CD4-positive, alpha-beta memory T cell (primary cell): ENCODE data around the gene LRFN2. TPM values are rescaled to one million over a fixed set of nuclear protein-coding genes. Genes with fewer than 3 reads are reported as not detected.

ENCODE experiments used
- CTCF ChIA-PET: fragments of 350-600 bp; sonication (Branson Sonifier 250); formaldehyde crosslinking; loops from one replicate; lab custom pipeline; 2021; ENCODE audit warnings: inconsistent platforms; ENCODE audit not compliant: partially characterized antibody; lab: Charles Lee
- POLR2A ChIA-PET: fragments of 350-600 bp; sonication (Branson Sonifier 250); formaldehyde crosslinking; loops from one replicate; lab custom pipeline; 2021; ENCODE audit not compliant: partially characterized antibody; lab: Charles Lee
- DNase-seq, 5 donors: peaks; one replicate each; pipeline versions ENCODE4 v3.0.0 to v3.0.0-alpha.2; 2020 to 2022; ENCODE audit warnings: mixed read lengths in 1 of 5
- H3K27ac ChIP-seq: one replicate; pipeline ENCODE4 v1.7.0; 2013; ENCODE audit warnings: low read depth, low read length
- H3K27me3 ChIP-seq: 2 replicates; pipeline ENCODE4 v1.7.0; 2013; ENCODE audit warnings: mild to moderate bottlenecking, low read length, moderate library complexity; ENCODE audit not compliant: insufficient read depth
- H3K36me3 ChIP-seq: 2 replicates; pipeline ENCODE4 v1.7.0; 2013; ENCODE audit warnings: mild to moderate bottlenecking, low read length, moderate library complexity; ENCODE audit not compliant: insufficient read depth
- H3K4me1 ChIP-seq: 2 replicates; pipeline ENCODE4 v1.7.0; 2013; ENCODE audit warnings: mild to moderate bottlenecking, low read length, moderate library complexity; ENCODE audit not compliant: insufficient read depth
- H3K4me3 ChIP-seq, 2 donors: one replicate each; pipeline ENCODE4 v1.7.0; 2013; ENCODE audit warnings: low read length in 2 of 2, mild to moderate bottlenecking in 1 of 2
- H3K9me3 ChIP-seq, 2 donors: one replicate each; pipeline ENCODE4 v1.7.0; 2013; ENCODE audit warnings: low read length in 2 of 2, control low read depth in 1 of 2; ENCODE audit not compliant: control insufficient read depth in 1 of 2
- H3K27ac Mint-ChIP-seq, 7 donors: one replicate each; pipeline ENCODE4 v1.8.0; 2020 to 2021; ENCODE audit warnings: mixed read lengths in 7 of 7, mild to moderate bottlenecking in 6 of 7, inconsistent platforms in 3 of 7, moderate library complexity in 3 of 7
- H3K27me3 Mint-ChIP-seq, 2 donors: one replicate each; pipeline ENCODE4 v1.8.0; 2020 to 2021; ENCODE audit warnings: mixed read lengths in 2 of 2
- H3K36me3 Mint-ChIP-seq, 2 donors: one replicate each; pipeline ENCODE4 v1.8.0; 2020 to 2021; ENCODE audit warnings: mixed read lengths in 2 of 2, inconsistent platforms in 1 of 2, mild to moderate bottlenecking in 1 of 2
- H3K4me1 Mint-ChIP-seq, 4 donors: one replicate each; pipeline ENCODE4 v1.8.0; 2020 to 2021; ENCODE audit warnings: mixed read lengths in 4 of 4, mild to moderate bottlenecking in 1 of 4
- H3K4me3 Mint-ChIP-seq, 8 donors: one replicate each; pipeline ENCODE4 v1.8.0; 2020 to 2021; ENCODE audit warnings: mixed read lengths in 8 of 8, mild to moderate bottlenecking in 7 of 8, moderate library complexity in 6 of 8, inconsistent platforms in 3 of 8
- H3K9me3 Mint-ChIP-seq, 8 donors: one replicate each; pipeline ENCODE4 v1.8.0; 2020 to 2021; ENCODE audit warnings: mixed read lengths in 8 of 8, mild to moderate bottlenecking in 5 of 8, inconsistent platforms in 3 of 8, moderate library complexity in 1 of 8
- intact Hi-C: fragments of 100-400 bp; cut with micrococcal nuclease; formaldehyde crosslinking; loops from one replicate; pipeline ENCODE4 v1.15.1; 2023
- polyA plus RNA-seq, 2 donors: library from polyadenylated mRNA; unstranded; fragments of 300-500 nt; fragmentation: Illumina TruSeq; gene quantifications; one replicate each; pipeline ENCODE4 v1.2.3, GENCODE V29; 2021
- total RNA-seq, 2 experiments: library from RNA; stranded (reverse); gene quantifications; one replicate each; pipeline ENCODE4 v1.2.3, GENCODE V29; 2021

The LRFN2 gene
- total and polyA plus RNA-seq, 4 experiments from 2014 or later, result 0.17 TPM; not detected in 3

DNA sequence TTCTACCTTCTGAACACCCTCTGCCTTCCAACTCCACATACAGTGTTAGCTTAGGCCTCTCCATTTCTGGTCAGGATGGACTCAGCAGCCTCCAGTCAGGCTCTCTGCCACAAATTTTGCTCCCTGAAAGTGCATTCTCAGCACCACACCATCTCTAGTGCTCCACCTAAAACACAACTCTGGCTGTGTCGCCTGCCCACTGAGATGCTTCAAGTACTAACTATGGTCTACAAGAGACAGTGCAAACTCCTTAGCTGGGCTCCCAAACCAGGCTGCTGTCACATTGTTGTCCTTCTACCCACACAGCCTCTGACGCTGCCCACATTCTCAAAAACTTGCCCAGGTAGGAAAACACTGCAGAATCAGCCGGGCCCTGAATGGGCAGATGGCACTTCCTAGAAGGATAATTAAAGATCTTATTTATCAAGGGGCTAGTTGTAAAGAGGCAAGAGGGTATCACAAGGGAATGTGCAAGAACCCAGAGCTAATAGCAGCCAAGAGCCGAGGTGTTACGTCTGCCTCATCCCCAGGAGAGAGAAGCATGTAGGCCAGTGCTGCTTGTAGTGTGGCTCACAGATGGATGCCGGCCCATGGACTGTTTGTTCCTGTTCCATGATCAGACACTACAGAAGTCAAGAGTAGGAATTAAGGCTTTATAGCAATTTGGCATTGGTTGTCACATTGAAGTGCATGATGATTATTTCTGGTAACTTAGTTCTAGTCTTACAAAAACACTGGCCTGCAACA, 189.7 kb downstream of the LRFN2 start:
- ChIA-PET POLR2A (no interaction called here), CTCF (no interaction called here)
- Mint-ChIP-seq H3K27ac (no peak overlapping the region), H3K36me3 (no peaks in the 10 kb centered on the region), H3K27me3 (peaks cover 0 to 3% of the 10 kb centered on the region in 2 donors), H3K4me3 (no peak overlapping the region), H3K4me1 (no peaks in the 10 kb centered on the region), H3K9me3 (peaks cover 0 to 1% (median 0%) of the 10 kb centered on the region in 8 donors)
- H3K36me3 ChIP-seq, result no peaks in the 10 kb centered on the region
- no peaks in the 10 kb centered on the region for H3K4me1 ChIP-seq
- intact Hi-C loops, result no loop called here
- H3K27me3 ChIP-seq, result no peaks in the 10 kb centered on the region
- no peak for DNase-seq
- no peaks in the 10 kb centered on the region for H3K9me3 ChIP-seq
- H3K4me3 ChIP-seq, result no peak overlapping the region
- H3K27ac ChIP-seq, result no peak overlapping the region

GRCh38 chr6:40395698-40396076, 191.5 kb downstream of the LRFN2 start:
- Histone ChIP-seq H3K27ac (no peak overlapping the region), H3K4me1 (peaks cover 12% of the 10 kb centered on the region), H3K27me3 (no peaks in the 10 kb centered on the region), H3K36me3 (no peaks in the 10 kb centered on the region), H3K9me3 (no peaks in the 10 kb centered on the region), H3K4me3 (no peak overlapping the region)
- no peak for DNase-seq
- Mint-ChIP-seq H3K36me3 (no peaks in the 10 kb centered on the region), H3K9me3 (peaks cover 0 to 1% (median 0%) of the 10 kb centered on the region in 8 donors), H3K4me1 (peaks cover 0 to 5% (median 0%) of the 10 kb centered on the region in 4 donors), H3K27me3 (peaks cover 0 to 3% of the 10 kb centered on the region in 2 donors), H3K27ac (no peak overlapping the region), H3K4me3 (no peak overlapping the region)
- intact Hi-C loops, result no loop called here
- ChIA-PET CTCF (no interaction called here), POLR2A (no interaction called here)

DNA sequence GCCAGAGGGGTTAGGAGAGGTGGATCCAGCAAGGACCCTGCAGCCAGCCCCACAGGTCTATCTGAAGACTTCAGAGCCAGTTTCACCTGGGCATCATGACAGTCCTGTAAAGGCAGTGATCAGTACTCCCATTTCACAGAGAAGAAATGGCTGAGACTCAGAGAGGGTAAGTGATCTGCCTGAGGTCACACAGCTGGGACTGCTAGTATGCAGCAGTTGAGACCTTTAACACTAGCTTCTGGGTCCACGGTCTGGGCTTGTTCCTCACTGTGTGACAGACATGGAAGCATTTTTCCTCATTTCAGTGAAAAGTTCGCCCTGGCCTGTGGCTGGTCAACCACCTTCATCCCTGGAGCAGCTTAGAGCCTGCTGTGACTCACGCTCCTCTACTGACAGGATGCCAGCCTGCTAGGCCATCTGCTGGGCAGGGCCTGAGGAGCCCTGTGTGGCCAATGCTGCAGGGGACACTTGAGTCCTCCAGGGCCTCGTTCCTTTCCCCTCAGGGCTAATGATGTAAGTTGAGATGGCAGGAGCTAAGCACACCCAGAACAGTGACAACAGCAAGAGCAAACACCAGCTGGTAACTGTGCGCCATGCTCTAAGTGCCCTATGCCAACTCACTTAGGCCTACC, 192.0 kb downstream of the LRFN2 start:
- no peak overlapping the region for H3K4me3 Mint-ChIP-seq
- H3K27me3 ChIP-seq, result no peaks in the 10 kb centered on the region
- H3K27ac Mint-ChIP-seq, result no peak overlapping the region
- POLR2A ChIA-PET, result no interaction called here
- H3K27ac ChIP-seq, result no peak overlapping the region
- CTCF ChIA-PET, result no interaction called here
- no peak overlapping the region for H3K4me3 ChIP-seq
- H3K4me1 ChIP-seq, result peaks cover 17% of the 10 kb centered on the region
- no peaks in the 10 kb centered on the region for H3K36me3 ChIP-seq
- H3K36me3 Mint-ChIP-seq, result no peaks in the 10 kb centered on the region
- intact Hi-C loops, result no loop called here
- no peak for DNase-seq
- H3K9me3 ChIP-seq, result no peaks in the 10 kb centered on the region
- peaks cover 0 to 5% (median 0%) of the 10 kb centered on the region in 4 donors for H3K4me1 Mint-ChIP-seq
- peaks cover 0 to 1% (median 0%) of the 10 kb centered on the region in 8 donors for H3K9me3 Mint-ChIP-seq
- peaks cover 0 to 3% of the 10 kb centered on the region in 2 donors for H3K27me3 Mint-ChIP-seq

DNA sequence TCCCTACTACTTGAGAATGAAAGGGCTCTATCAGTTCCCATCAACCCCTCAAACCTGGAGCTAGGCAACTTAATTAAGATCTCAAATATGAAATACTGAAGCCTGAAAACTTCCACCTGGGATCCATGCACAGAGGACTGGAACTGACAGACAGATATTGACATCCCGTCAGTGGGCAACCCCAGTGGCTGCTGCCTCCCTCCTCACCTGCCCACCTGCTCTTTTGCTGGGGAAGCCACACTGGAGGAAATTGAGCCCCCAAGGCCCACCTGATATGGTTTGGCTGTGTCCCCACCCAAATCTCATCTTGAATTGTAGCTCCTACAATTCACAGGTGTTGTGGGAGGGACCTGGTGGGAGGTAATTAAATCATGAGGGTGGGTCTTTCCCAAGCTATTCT, 192.8 kb downstream of the LRFN2 start:
- H3K27ac Mint-ChIP-seq, result peak overlapping the region in 1 of 7 donors; percentile 20
- H3K9me3 Mint-ChIP-seq, result peaks cover 0 to 7% (median 0%) of the 10 kb centered on the region in 8 donors
- DNase-seq, result no peak
- H3K4me1 Mint-ChIP-seq, result peaks cover 0 to 8% (median 5%) of the 10 kb centered on the region in 4 donors
- H3K27me3 Mint-ChIP-seq, result peaks cover 5% of the 10 kb centered on the region in 2 donors
- Histone ChIP-seq H3K36me3 (no peaks in the 10 kb centered on the region), H3K4me3 (no peak overlapping the region), H3K27ac (no peak overlapping the region), H3K27me3 (no peaks in the 10 kb centered on the region), H3K4me1 (peaks cover 24% of the 10 kb centered on the region), H3K9me3 (no peaks in the 10 kb centered on the region)
- intact Hi-C loops, result no loop called here
- POLR2A ChIA-PET, result no interaction called here
- no peaks in the 10 kb centered on the region for H3K36me3 Mint-ChIP-seq
- CTCF ChIA-PET, result no interaction called here
- no peak overlapping the region for H3K4me3 Mint-ChIP-seq

- Histone ChIP-seq H3K36me3 (no peaks in the 10 kb centered on the region), H3K27me3 (no peaks in the 10 kb centered on the region), H3K27ac (no peak overlapping the region), H3K9me3 (no peaks in the 10 kb centered on the region), H3K4me3 (no peak overlapping the region), H3K4me1 (peaks cover 24% of the 10 kb centered on the region)
- no peak overlapping the region for H3K27ac Mint-ChIP-seq
- peaks cover 5 to 7% of the 10 kb centered on the region in 2 donors for H3K27me3 Mint-ChIP-seq
- H3K4me3 Mint-ChIP-seq, result no peak overlapping the region
- H3K9me3 Mint-ChIP-seq, result peaks cover 0 to 7% (median 0%) of the 10 kb centered on the region in 8 donors
- H3K36me3 Mint-ChIP-seq, result no peaks in the 10 kb centered on the region
- ChIA-PET POLR2A (no interaction called here), CTCF (no interaction called here)
- intact Hi-C loops, result no loop called here
- DNase-seq, result no peak
- H3K4me1 Mint-ChIP-seq, result peaks cover 0 to 14% (median 10%) of the 10 kb centered on the region in 4 donors
These were observed 193.5 kb downstream of the LRFN2 start for GRCh38 chr6:40393641-40394040.

- ChIA-PET CTCF (no interaction called here), POLR2A (no interaction called here)
- no peak for DNase-seq
- Histone ChIP-seq H3K27ac (no peak overlapping the region), H3K4me1 (peaks cover 33% of the 10 kb centered on the region), H3K27me3 (no peaks in the 10 kb centered on the region), H3K36me3 (no peaks in the 10 kb centered on the region), H3K4me3 (no peak overlapping the region), H3K9me3 (no peaks in the 10 kb centered on the region)
- Mint-ChIP-seq H3K4me1 (peaks cover 0 to 20% (median 11%) of the 10 kb centered on the region in 4 donors), H3K36me3 (no peaks in the 10 kb centered on the region), H3K27me3 (peaks cover 7 to 10% of the 10 kb centered on the region in 2 donors), H3K9me3 (peaks cover 0 to 7% (median 0%) of the 10 kb centered on the region in 8 donors), H3K27ac (peak overlapping the region in 1 of 7 donors; percentile 4), H3K4me3 (peak overlapping the region in 1 of 8 donors; percentile 21)
- intact Hi-C loops, result no loop called here
These were observed 194.6 kb downstream of the LRFN2 start for GRCh38 chr6:40392589-40392988.

DNA sequence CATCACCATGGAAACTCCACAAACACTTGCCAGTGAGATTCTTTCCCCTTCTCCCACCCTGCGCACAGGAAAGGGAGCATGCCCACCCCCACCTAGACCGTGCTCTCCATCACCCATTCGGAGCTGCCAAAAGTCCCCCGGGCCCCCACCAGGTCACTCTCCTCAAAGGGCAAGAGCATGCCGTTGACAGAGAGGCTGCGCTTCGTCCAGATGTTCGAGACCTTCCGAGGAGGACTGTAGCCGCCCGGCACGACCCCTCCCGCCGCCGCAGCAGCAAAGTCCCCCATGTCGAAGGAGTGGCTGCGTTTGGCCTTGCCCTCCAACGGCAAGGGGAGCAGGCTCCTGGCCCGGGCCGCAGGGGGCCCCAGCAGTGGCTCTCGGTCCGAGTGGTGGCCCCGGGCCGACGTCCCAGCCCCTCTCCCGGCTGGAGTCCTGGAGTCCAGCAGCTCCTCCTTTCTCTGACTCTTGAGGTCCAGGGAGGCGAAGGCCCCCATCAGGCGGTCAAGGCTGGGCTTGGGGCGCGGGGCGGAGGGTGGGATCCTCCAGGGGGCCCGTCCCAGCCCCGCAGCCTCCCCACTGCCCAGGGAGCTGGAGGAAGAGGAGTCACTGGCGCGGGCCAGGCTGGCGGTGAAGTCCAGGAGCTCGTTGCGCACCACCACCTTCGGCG, 195.2 kb downstream of the LRFN2 start:
- Histone ChIP-seq H3K36me3 (no peaks in the 10 kb centered on the region), H3K27me3 (no peaks in the 10 kb centered on the region), H3K9me3 (no peaks in the 10 kb centered on the region), H3K4me3 (no peak overlapping the region), H3K27ac (no peak overlapping the region), H3K4me1 (peaks cover 33% of the 10 kb centered on the region)
- CTCF ChIA-PET, result interaction anchor here (1.0 kb wide), 1 partner anchor 887 kb away, joined by 3 read pairs; no protein-coding TSS in a partner anchor
- Mint-ChIP-seq H3K27me3 (peaks cover 7 to 12% of the 10 kb centered on the region in 2 donors), H3K4me1 (peaks cover 0 to 23% (median 11%) of the 10 kb centered on the region in 4 donors), H3K9me3 (peaks cover 0 to 7% (median 0%) of the 10 kb centered on the region in 8 donors), H3K4me3 (no peak overlapping the region), H3K36me3 (no peaks in the 10 kb centered on the region), H3K27ac (no peak overlapping the region)
- intact Hi-C loops, result no loop called here
- POLR2A ChIA-PET, result no interaction called here
- DNase-seq, result no peak
